Gastroesophageal sphincter (tissue), 4 donors: ENCODE results near the gene TMTC4. TPM values are rescaled to one million over a fixed set of nuclear protein-coding genes. Genes with fewer than 3 reads are reported as not detected.
A peak's percentile ranks its signal among the peaks of the same experiment; 100 is the strongest.
"Not testable (repeated sequence)": the region's sequence is repeated elsewhere in the genome, so short reads cannot be mapped to it uniquely, and the experiment has no call there.

Experiments
- ATAC-seq: fragments of 150-250 bp; one replicate; pipeline ENCODE4 v1.9.1; 2016; ENCODE audit warnings: mild to moderate bottlenecking, moderate library complexity
- H3K27ac ChIP-seq, 4 donors: fragments of 200-600 bp; sonication (generic) in 3 of 4; 1 replicate in 3 of 4; 2 replicates in 1 of 4; pipeline ENCODE4 v1.5.1; 2016 to 2019
- H3K27me3 ChIP-seq: fragments of 200-600 bp; sonication (generic); one replicate; pipeline ENCODE4 v1.5.1; 2019
- H3K36me3 ChIP-seq, 2 donors: fragments of 200-600 bp; sonication (generic); one replicate each; pipeline ENCODE4 v1.5.1; 2019; ENCODE audit warnings: control low read depth in 1 of 2
- H3K4me1 ChIP-seq, 3 donors: fragments of 200-600 bp; sonication (generic); 1 replicate in 2 of 3; 2 replicates in 1 of 3; pipeline ENCODE4 v1.5.1; 2016 to 2019; ENCODE audit warnings: control low read depth in 2 of 3
- H3K4me3 ChIP-seq, 2 donors: fragments of 200-600 bp; sonication (generic); one replicate each; pipeline ENCODE4 v1.5.1; 2019; ENCODE audit warnings: mild to moderate bottlenecking in 1 of 2, moderate library complexity in 1 of 2
- H3K9me3 ChIP-seq, 3 donors: fragments of 200-600 bp; sonication (generic); one replicate each; pipeline ENCODE4 v1.5.1; 2017 to 2019; ENCODE audit warnings: control low read depth in 2 of 3
- CTCF ChIP-seq, 4 experiments: fragments of 200-600 bp in 2 of 4; fragments of 450-650 bp in 2 of 4; sonication (generic) in 1 of 4; IDR thresholded peaks; one replicate each; pipeline ENCODE4 v1.5.1; 2017 to 2019; ENCODE audit warnings: antibody characterized with exemption in 4 of 4, mild to moderate bottlenecking in 2 of 4, moderate library complexity in 2 of 4
- EP300 ChIP-seq: sonication (generic); formaldehyde crosslinking; IDR thresholded peaks from one replicate; pipeline ENCODE4 v1.6.1; 2017; ENCODE audit warnings: antibody characterized with exemption, mild to moderate bottlenecking
- POLR2A ChIP-seq, 2 donors: fragments of 450-650 bp; IDR thresholded peaks; one replicate each; pipeline ENCODE4 v1.6.1; 2017; ENCODE audit warnings: antibody characterized with exemption in 2 of 2, mild to moderate bottlenecking in 2 of 2, moderate library complexity in 1 of 2
- POLR2AphosphoS5 ChIP-seq: sonication (generic); formaldehyde crosslinking; IDR thresholded peaks from one replicate; pipeline ENCODE4 v1.6.1; 2017; ENCODE audit warnings: antibody characterized with exemption
- WGBS, 2 donors: methylation state at CpG; one replicate each; pipeline ENCODE4 v1.1.5; 2018; ENCODE audit warnings: low coverage in 1 of 2; 5-methylcytosine and 5-hydroxymethylcytosine counted together
- total RNA-seq, 4 donors: library from RNA; depleted of rRNA; stranded (reverse); fragments of >200 nt; gene quantifications; one replicate each; pipeline ENCODE4 v1.1.0, GENCODE V29; 2016

The TMTC4 gene
- total RNA-seq, 4 donors from 2014 or later: 7.0 to 15.3 (median 10.0) TPM

GRCh38 chr13:100710176-100710575, 35.6 kb upstream of the TMTC4 start:
- Histone ChIP-seq H3K27ac (no peak overlapping the region), H3K36me3 (no peaks in the 10 kb centered on the region), H3K9me3 (no peaks in the 10 kb centered on the region), H3K27me3 (no peaks in the 10 kb centered on the region), H3K4me3 (no peak overlapping the region), H3K4me1 (no peaks in the 10 kb centered on the region)
- TF ChIP-seq EP300 (no peak), POLR2AphosphoS5 (no peak), POLR2A (IDR thresholded peaks at IDR 0.05) (no peak), CTCF (IDR thresholded peaks at IDR 0.05) (no peak)
- 98 to 100% methylated on average over 5 of the region's 5 CpGs for WGBS, 2 donors
- ATAC-seq: no peak

- Histone ChIP-seq H3K4me3 (no peak overlapping the region), H3K27me3 (no peaks in the 10 kb centered on the region), H3K36me3 (no peaks in the 10 kb centered on the region), H3K4me1 (no peaks in the 10 kb centered on the region), H3K9me3 (no peaks in the 10 kb centered on the region), H3K27ac (no peak overlapping the region)
- ATAC-seq: no peak
- TF ChIP-seq POLR2A (IDR thresholded peaks at IDR 0.05): no peak
- no peak for TF ChIP-seq EP300
- no peak for TF ChIP-seq POLR2AphosphoS5
- 58 to 84% methylated on average over 5 to 11 of the region's 12 CpGs for WGBS, 2 donors
Measured at GRCh38 chr13:100707818-100708740, 33.5 kb upstream of the TMTC4 start.

- H3K9me3 ChIP-seq, H3K27ac ChIP-seq, H3K36me3 ChIP-seq, ATAC-seq, H3K4me1 ChIP-seq, H3K4me3 ChIP-seq: not testable (repeated sequence)
- peaks cover 36% of the 10 kb centered on the region for H3K27me3 ChIP-seq
- no CpG with 5 or more reads among the region's 16 CpGs for WGBS, 2 donors
Measured at GRCh38 chr13:100698331-100698730, 23.7 kb upstream of the TMTC4 start.

- WGBS, 2 donors: 45% methylated on average over 2 of the region's 2 CpGs; no CpG with 5 or more reads in 1 of the 2 donors
- H3K4me3 ChIP-seq: no peak overlapping the region
- no peaks in the 10 kb centered on the region for H3K36me3 ChIP-seq
- no peak overlapping the region for H3K27ac ChIP-seq
- ATAC-seq: no peak
- H3K27me3 ChIP-seq: peaks cover 37% of the 10 kb centered on the region
- TF ChIP-seq CTCF (IDR thresholded peaks at IDR 0.05) (no peak), POLR2AphosphoS5 (no peak), POLR2A (IDR thresholded peaks at IDR 0.05) (no peak), EP300 (no peak)
- H3K9me3 ChIP-seq: peaks cover 0 to 3% (median 0%) of the 10 kb centered on the region in 3 donors
- H3K4me1 ChIP-seq: no peaks in the 10 kb centered on the region
Measured at GRCh38 chr13:100695509-100695773, 20.8 kb upstream of the TMTC4 start.

- H3K36me3 ChIP-seq: no peaks in the 10 kb centered on the region
- peaks cover 37% of the 10 kb centered on the region for H3K27me3 ChIP-seq
- H3K9me3 ChIP-seq: peaks cover 0 to 8% (median 0%) of the 10 kb centered on the region in 3 donors
- 48 to 56% methylated on average over 5 to 12 of the region's 12 CpGs for WGBS, 2 donors
- no peak overlapping the region for H3K4me3 ChIP-seq
- H3K27ac ChIP-seq: no peak overlapping the region
- H3K4me1 ChIP-seq: no peaks in the 10 kb centered on the region
- ATAC-seq: peak; percentile 22
- TF ChIP-seq CTCF (IDR thresholded peaks at IDR 0.05) (peak in 1 of 4 experiments; percentile 18), POLR2A (IDR thresholded peaks at IDR 0.05) (no peak)
Measured at GRCh38 chr13:100694722-100695508, 20.3 kb upstream of the TMTC4 start.
